Astrocyte (in vitro differentiated cells and primary cell): ENCODE measurements around the gene GJC1. TPM values are rescaled to one million over a fixed set of nuclear protein-coding genes. Genes with fewer than 3 reads are reported as not detected.

Experiments
- DNase-seq: peaks from one replicate; pipeline ENCODE4 v3.0.0-alpha.2; 2010; ENCODE audit warnings: low read depth
- FAIRE-seq: peaks from 2 replicates; lab custom pipeline; 2011; peaks lifted over from hg19 to GRCh38; lab: Jason Lieb, UNC
- H2AFZ ChIP-seq: 2 replicates; pipeline ENCODE4 v1.6.0; 2012; ENCODE audit warnings: low read depth, low read length, inconsistent platforms
- H3K27ac ChIP-seq: 2 replicates; pipeline ENCODE4 v1.5.1; 2011; ENCODE audit warnings: low read depth, low read length, inconsistent platforms
- H3K27me3 ChIP-seq: 2 replicates; pipeline ENCODE4 v1.6.0; 2011; ENCODE audit warnings: low read length, inconsistent platforms; ENCODE audit not compliant: insufficient read depth
- H3K36me3 ChIP-seq: 2 replicates; pipeline ENCODE4 v1.5.1; 2011; ENCODE audit warnings: low read length, inconsistent platforms; ENCODE audit not compliant: insufficient read depth
- H3K4me1 ChIP-seq: 2 replicates; pipeline ENCODE4 v1.5.1; 2011; ENCODE audit warnings: low read length, inconsistent platforms; ENCODE audit not compliant: insufficient read depth
- H3K4me2 ChIP-seq: 2 replicates; pipeline ENCODE4 v1.6.0; 2012; ENCODE audit warnings: low read length, inconsistent platforms
- H3K4me3 ChIP-seq: 2 replicates; pipeline ENCODE4 v1.5.1; 2011; ENCODE audit warnings: low read depth, mild to moderate bottlenecking, low read length, inconsistent platforms; ENCODE audit not compliant: insufficient read depth
- H3K79me2 ChIP-seq: 2 replicates; pipeline ENCODE4 v1.6.0; 2012; ENCODE audit warnings: mild to moderate bottlenecking, low read length, inconsistent platforms; ENCODE audit not compliant: insufficient read depth
- H3K9ac ChIP-seq: 2 replicates; pipeline ENCODE4 v1.6.0; 2012; ENCODE audit warnings: mild to moderate bottlenecking, low read length, inconsistent platforms
- H3K9me3 ChIP-seq: 2 replicates; pipeline ENCODE4 v1.5.1; 2012; ENCODE audit warnings: low read depth, mild to moderate bottlenecking, low read length, inconsistent platforms; ENCODE audit not compliant: insufficient read depth
- H4K20me1 ChIP-seq: 2 replicates; pipeline ENCODE4 v1.6.0; 2012; ENCODE audit warnings: low read length, inconsistent platforms; ENCODE audit not compliant: insufficient read depth
- H3K27ac Mint-ChIP-seq: one replicate; pipeline ENCODE4 v1.8.0; 2021; ENCODE audit warnings: mild to moderate bottlenecking, mixed read lengths; ENCODE audit not compliant: unreplicated experiment
- H3K27me3 Mint-ChIP-seq: one replicate; pipeline ENCODE4 v1.8.0; 2021; ENCODE audit warnings: low read depth, mixed read lengths; ENCODE audit not compliant: unreplicated experiment
- H3K36me3 Mint-ChIP-seq: one replicate; pipeline ENCODE4 v1.8.0; 2021; ENCODE audit warnings: low read depth, mixed read lengths; ENCODE audit not compliant: unreplicated experiment
- H3K4me1 Mint-ChIP-seq: one replicate; pipeline ENCODE4 v1.8.0; 2021; ENCODE audit warnings: low read depth, mixed read lengths; ENCODE audit not compliant: unreplicated experiment
- H3K4me3 Mint-ChIP-seq: one replicate; pipeline ENCODE4 v1.8.0; 2021; ENCODE audit warnings: mild to moderate bottlenecking, moderate library complexity, mixed read lengths; ENCODE audit not compliant: unreplicated experiment
- H3K9me3 Mint-ChIP-seq: one replicate; pipeline ENCODE4 v1.8.0; 2021; ENCODE audit warnings: mild to moderate bottlenecking, mixed read lengths; ENCODE audit not compliant: unreplicated experiment
- EZH2 ChIP-seq: IDR thresholded peaks from 2 replicates; pipeline ENCODE4 v1.6.1; 2012; ENCODE audit warnings: mild to moderate bottlenecking, low read length, inconsistent platforms; ENCODE audit not compliant: insufficient read depth
- total RNA-seq: library from RNA; stranded (reverse); gene quantifications from 2 replicates; pipeline ENCODE4 v1.2.1, GENCODE V29; 2021
- TF ChIP-seq, protein P1 (sequence below): IDR thresholded peaks from 2 replicates; pipeline ENCODE4 v1.5.1; 2011; ENCODE audit warnings: low read depth, mild to moderate bottlenecking, inconsistent platforms, low read length, moderate library complexity; ENCODE audit not compliant: insufficient read depth

The GJC1 gene
- total RNA-seq, 1 donor from 2014 or later = 38.4 TPM

DNA sequence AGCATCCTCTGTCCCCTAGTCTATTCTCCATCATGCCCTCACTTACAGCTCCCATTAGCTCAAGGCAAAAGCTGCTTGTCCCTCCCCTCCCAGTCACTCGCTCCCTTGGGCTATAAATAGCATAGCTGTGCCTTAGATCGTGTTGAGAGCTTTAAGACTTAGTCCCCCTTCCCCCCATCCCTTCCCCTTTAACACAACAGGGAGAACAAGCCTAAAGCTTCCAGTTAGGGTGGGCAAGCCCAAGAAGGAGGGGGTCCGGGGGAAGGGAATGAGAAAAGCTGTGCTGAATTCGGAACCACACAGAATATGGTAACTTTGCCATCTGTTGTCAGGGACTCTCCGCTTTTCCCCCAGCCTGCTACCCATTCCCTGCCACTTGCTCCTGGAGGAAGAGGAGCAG lies 12.7 kb upstream of the GJC1 start:
- Histone ChIP-seq H3K27ac (no peak overlapping the region), H3K4me2 (no peak overlapping the region), H3K4me1 (peaks cover 8% of the 10 kb centered on the region), H3K4me3 (no peak overlapping the region), H3K79me2 (no peaks in the 10 kb centered on the region), H4K20me1 (no peaks in the 10 kb centered on the region), H3K9me3 (no peaks in the 10 kb centered on the region), H3K27me3 (no peaks in the 10 kb centered on the region), H3K9ac (no peak overlapping the region), H2AFZ (no peak overlapping the region), H3K36me3 (no peaks in the 10 kb centered on the region)
- H3K4me1 Mint-ChIP-seq = peaks cover 12% of the 10 kb centered on the region
- H3K9me3 Mint-ChIP-seq = no peaks in the 10 kb centered on the region
- FAIRE-seq (no peak), DNase-seq (no peak)
- H3K4me3 Mint-ChIP-seq = no peak overlapping the region
- H3K36me3 Mint-ChIP-seq = no peaks in the 10 kb centered on the region
- H3K27me3 Mint-ChIP-seq = no peaks in the 10 kb centered on the region
- TF ChIP-seq, protein P1, sequence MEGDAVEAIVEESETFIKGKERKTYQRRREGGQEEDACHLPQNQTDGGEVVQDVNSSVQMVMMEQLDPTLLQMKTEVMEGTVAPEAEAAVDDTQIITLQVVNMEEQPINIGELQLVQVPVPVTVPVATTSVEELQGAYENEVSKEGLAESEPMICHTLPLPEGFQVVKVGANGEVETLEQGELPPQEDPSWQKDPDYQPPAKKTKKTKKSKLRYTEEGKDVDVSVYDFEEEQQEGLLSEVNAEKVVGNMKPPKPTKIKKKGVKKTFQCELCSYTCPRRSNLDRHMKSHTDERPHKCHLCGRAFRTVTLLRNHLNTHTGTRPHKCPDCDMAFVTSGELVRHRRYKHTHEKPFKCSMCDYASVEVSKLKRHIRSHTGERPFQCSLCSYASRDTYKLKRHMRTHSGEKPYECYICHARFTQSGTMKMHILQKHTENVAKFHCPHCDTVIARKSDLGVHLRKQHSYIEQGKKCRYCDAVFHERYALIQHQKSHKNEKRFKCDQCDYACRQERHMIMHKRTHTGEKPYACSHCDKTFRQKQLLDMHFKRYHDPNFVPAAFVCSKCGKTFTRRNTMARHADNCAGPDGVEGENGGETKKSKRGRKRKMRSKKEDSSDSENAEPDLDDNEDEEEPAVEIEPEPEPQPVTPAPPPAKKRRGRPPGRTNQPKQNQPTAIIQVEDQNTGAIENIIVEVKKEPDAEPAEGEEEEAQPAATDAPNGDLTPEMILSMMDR = no peak
- no peak for TF ChIP-seq EZH2
- H3K27ac Mint-ChIP-seq = peak overlapping the region; percentile 44

DNA sequence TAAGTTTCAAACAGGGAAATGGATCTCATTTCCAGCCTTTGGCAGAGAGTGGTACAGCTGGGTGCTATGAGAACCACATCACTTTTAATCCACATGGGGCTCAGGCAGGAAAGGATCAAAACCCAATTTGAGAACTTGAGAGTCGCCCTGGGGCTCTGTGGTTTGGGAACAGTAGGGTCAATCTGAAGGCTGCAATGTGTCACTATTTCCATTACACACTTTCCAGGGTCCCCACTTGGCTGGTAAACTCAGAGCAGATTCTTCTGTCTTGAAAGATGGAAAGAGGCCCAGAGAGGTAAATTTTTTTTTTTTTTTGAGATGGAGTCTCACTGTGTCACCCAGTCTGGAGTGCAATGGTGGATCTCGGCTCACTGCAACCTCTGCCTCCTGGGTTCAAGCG lies 10.8 kb upstream of the GJC1 start:
- H3K36me3 Mint-ChIP-seq = no peaks in the 10 kb centered on the region
- H3K4me3 Mint-ChIP-seq = no peak overlapping the region
- TF ChIP-seq, protein P1 = no peak
- TF ChIP-seq EZH2 = no peak
- no peak overlapping the region for H2AFZ ChIP-seq
- H3K4me3 ChIP-seq = no peak overlapping the region
- no peaks in the 10 kb centered on the region for H3K9me3 Mint-ChIP-seq
- no peak overlapping the region for H3K4me2 ChIP-seq
- H3K4me1 Mint-ChIP-seq = peaks cover 12% of the 10 kb centered on the region
- no peak for DNase-seq
- no peak for FAIRE-seq
- H3K4me1 ChIP-seq = peaks cover 8% of the 10 kb centered on the region
- no peaks in the 10 kb centered on the region for H3K36me3 ChIP-seq
- no peak overlapping the region for H3K9ac ChIP-seq
- no peak overlapping the region for H3K27ac Mint-ChIP-seq
- no peaks in the 10 kb centered on the region for H4K20me1 ChIP-seq
- H3K27me3 Mint-ChIP-seq = no peaks in the 10 kb centered on the region
- no peaks in the 10 kb centered on the region for H3K27me3 ChIP-seq
- H3K79me2 ChIP-seq = no peaks in the 10 kb centered on the region
- H3K27ac ChIP-seq = no peak overlapping the region
- no peaks in the 10 kb centered on the region for H3K9me3 ChIP-seq

DNA sequence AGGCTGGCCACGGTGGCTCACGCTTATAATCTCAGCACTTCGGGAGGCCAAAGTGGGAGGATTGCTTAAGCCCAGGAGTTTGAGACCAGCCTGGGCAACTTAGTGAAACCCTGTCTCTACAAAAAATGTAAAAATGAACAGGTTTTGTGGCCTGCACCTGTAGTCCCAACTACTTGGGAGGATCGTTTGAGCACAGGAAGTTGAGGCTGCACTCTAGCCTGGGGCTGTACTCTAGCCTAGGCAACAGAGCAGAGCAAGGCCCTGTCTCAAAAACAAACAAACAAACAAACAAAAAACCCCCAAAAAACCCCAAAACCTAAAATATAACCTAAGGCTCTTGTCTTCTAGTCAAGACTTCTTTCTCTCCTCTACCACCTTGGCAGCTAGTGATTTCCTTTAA lies 10.2 kb upstream of the GJC1 start:
- Histone ChIP-seq H3K27ac (no peak overlapping the region), H3K27me3 (no peaks in the 10 kb centered on the region), H2AFZ (no peak overlapping the region), H3K9me3 (no peaks in the 10 kb centered on the region), H3K36me3 (no peaks in the 10 kb centered on the region), H4K20me1 (no peaks in the 10 kb centered on the region), H3K4me3 (no peak overlapping the region), H3K4me2 (no peak overlapping the region), H3K79me2 (no peaks in the 10 kb centered on the region), H3K9ac (no peak overlapping the region), H3K4me1 (peaks cover 8% of the 10 kb centered on the region)
- H3K36me3 Mint-ChIP-seq = no peaks in the 10 kb centered on the region
- H3K4me1 Mint-ChIP-seq = peaks cover 12% of the 10 kb centered on the region
- H3K4me3 Mint-ChIP-seq = no peak overlapping the region
- FAIRE-seq (no peak), DNase-seq (no peak)
- H3K27ac Mint-ChIP-seq = no peak overlapping the region
- TF ChIP-seq, protein P1 = no peak
- TF ChIP-seq EZH2 = no peak
- H3K27me3 Mint-ChIP-seq = no peaks in the 10 kb centered on the region
- H3K9me3 Mint-ChIP-seq = no peaks in the 10 kb centered on the region
